K562 (cell line): ENCODE measurements around the gene SLC39A7. TPM values are rescaled to one million over a fixed set of nuclear protein-coding genes. Genes with fewer than 3 reads are reported as not detected.

Experiments
- CBFA2T2 ChIP-seq: fragments of 450-650 bp; conservative IDR thresholded peaks from 2 replicates; pipeline ENCODE4 v1.6.1; 2017; ENCODE audit warnings: mild to moderate bottlenecking
- CBFB ChIP-seq: sonication (generic); formaldehyde crosslinking; IDR thresholded peaks from 2 replicates; pipeline ENCODE4 v1.4.0; 2020; ENCODE audit warnings: mild to moderate bottlenecking, missing genetic modification reagents
- ETV1 ChIP-seq: fragments of 450-650 bp; conservative IDR thresholded peaks from 2 replicates; pipeline ENCODE4 v1.6.1; 2016; ENCODE audit warnings: missing genetic modification characterization, control low read depth, low read depth, missing compliant biosample characterization
- GABPB1 ChIP-seq: sonication (generic); formaldehyde crosslinking; IDR thresholded peaks from 2 replicates; pipeline ENCODE4 v1.8.0; 2022; ENCODE audit warnings: mild to moderate bottlenecking, missing genetic modification reagents
- HLTF ChIP-seq: fragments of 450-650 bp; IDR thresholded peaks from 2 replicates; pipeline ENCODE4 v1.6.1; 2016
- HOXB6 ChIP-seq: fragments of 250-450 bp; sonication (Bioruptor Pico); IDR thresholded peaks from 2 replicates; pipeline ENCODE4 v1.5.1; 2022; ENCODE audit warnings: mild to moderate bottlenecking, borderline replicate concordance
- NFRKB ChIP-seq: fragments of 450-650 bp; IDR thresholded peaks from 2 replicates; pipeline ENCODE4 v1.6.1; 2016; ENCODE audit warnings: low read depth
- NR2F6 ChIP-seq: fragments of 450-650 bp; formaldehyde crosslinking; IDR thresholded peaks from 2 replicates; pipeline ENCODE4 v1.4.0; 2020; ENCODE audit warnings: mild to moderate bottlenecking
- PHF20 ChIP-seq: fragments of 450-650 bp; IDR thresholded peaks from 2 replicates; pipeline ENCODE4 v1.6.1; 2018; ENCODE audit not compliant: partially characterized antibody
- PTTG1 ChIP-seq: fragments of 450-650 bp; IDR thresholded peaks from 2 replicates; pipeline ENCODE4 v1.6.1; 2016; ENCODE audit warnings: low read depth, mild to moderate bottlenecking, missing genetic modification characterization, missing compliant biosample characterization
- SRSF3 ChIP-seq: fragments of 200-400 bp; formaldehyde crosslinking; IDR thresholded peaks from 2 replicates; pipeline ENCODE4 v1.6.1; 2016; ENCODE audit warnings: mild to moderate bottlenecking, low read length, moderate library complexity; ENCODE audit not compliant: insufficient read depth
- TFAM ChIP-seq: fragments of 250-450 bp; sonication (Bioruptor Pico); conservative IDR thresholded peaks from 2 replicates; pipeline ENCODE4 v1.5.0; 2021; ENCODE audit warnings: mild to moderate bottlenecking, moderate library complexity
- TSC22D4 ChIP-seq: fragments of 450-650 bp; IDR thresholded peaks from 2 replicates; pipeline ENCODE4 v1.6.1; 2016; ENCODE audit warnings: missing genetic modification characterization, missing biosample characterization, control low read depth
- polyA plus RNA-seq, 8 experiments: library from polyadenylated mRNA; depleted of rRNA in 4 of 8; stranded (reverse) in 5 of 8; unstranded in 3 of 8; fragments of >200 nt; fragmentation: Nextera tagmentation in 2 of 8; fragmentation: Illumina TruSeq in 1 of 8; extraction: Ambion mirVana in 2 of 8; extraction: Trizol in 1 of 8; gene quantifications; 2 replicates each; pipeline versions ENCODE4 v1.2.1 to v1.2.3, GENCODE V29; 2011 to 2014; ENCODE audit warnings: inconsistent platforms in 1 of 8, missing spikeins in 1 of 8
- total RNA-seq, 7 experiments: library from RNA; depleted of rRNA in 6 of 7; stranded (reverse); fragments of >200 nt in 6 of 7; fragmentation: Illumina TruSeq in 2 of 7; extraction: Trizol in 2 of 7; gene quantifications; 2 replicates each; pipeline versions ENCODE4 v1.2.1 to v1.2.3, GENCODE V29; 2011 to 2021; ENCODE audit warnings: low replicate concordance in 1 of 7
- TF ChIP-seq, protein P1 (sequence below): IDR thresholded peaks from 2 replicates; pipeline ENCODE4 v1.6.1; 2011; ENCODE audit not compliant: insufficient read length; ENCODE audit errors: extremely low read depth
- TF ChIP-seq, protein P2 (sequence below): fragments of 250-450 bp; sonication (Bioruptor Pico); IDR thresholded peaks from 2 replicates; pipeline ENCODE4 v1.5.0; 2020; ENCODE audit warnings: mild to moderate bottlenecking, borderline replicate concordance
- TF ChIP-seq, protein P3 (sequence below), 3 experiments: fragments of 200-800 bp in 1 of 3; sonication (Bioruptor generic) in 1 of 3; sonication (generic) in 1 of 3; formaldehyde crosslinking in 1 of 3; IDR thresholded peaks; 2 replicates each; pipeline versions ENCODE4 v1.6.1 to v1.8.0; 2016 to 2022; ENCODE audit warnings: mild to moderate bottlenecking in 2 of 3, missing compliant biosample characterization in 2 of 3, missing genetic modification characterization in 2 of 3, missing genetic modification reagents in 1 of 3
- TF ChIP-seq, protein P4 (sequence below): sonication (generic); formaldehyde crosslinking; IDR thresholded peaks from 2 replicates; pipeline ENCODE4 v1.8.0; 2022; ENCODE audit warnings: mild to moderate bottlenecking, missing genetic modification reagents
- TF ChIP-seq, protein P5 (sequence below): fragments of 450-650 bp; conservative IDR thresholded peaks from 2 replicates; pipeline ENCODE4 v1.6.1; 2016; ENCODE audit warnings: missing genetic modification characterization, low read depth, mild to moderate bottlenecking, missing compliant biosample characterization, moderate library complexity
- TF ChIP-seq, protein P6 (sequence below): fragments of 450-650 bp; IDR thresholded peaks from 2 replicates; pipeline ENCODE4 v1.7.0; 2016; ENCODE audit warnings: borderline replicate concordance

The SLC39A7 gene
- total and polyA plus RNA-seq, 9 of the 15 experiments (the other 6 are each of a cell fraction or from before 2014, with no cell fraction given) = 21.7 to 169 (median 121) TPM

DNA sequence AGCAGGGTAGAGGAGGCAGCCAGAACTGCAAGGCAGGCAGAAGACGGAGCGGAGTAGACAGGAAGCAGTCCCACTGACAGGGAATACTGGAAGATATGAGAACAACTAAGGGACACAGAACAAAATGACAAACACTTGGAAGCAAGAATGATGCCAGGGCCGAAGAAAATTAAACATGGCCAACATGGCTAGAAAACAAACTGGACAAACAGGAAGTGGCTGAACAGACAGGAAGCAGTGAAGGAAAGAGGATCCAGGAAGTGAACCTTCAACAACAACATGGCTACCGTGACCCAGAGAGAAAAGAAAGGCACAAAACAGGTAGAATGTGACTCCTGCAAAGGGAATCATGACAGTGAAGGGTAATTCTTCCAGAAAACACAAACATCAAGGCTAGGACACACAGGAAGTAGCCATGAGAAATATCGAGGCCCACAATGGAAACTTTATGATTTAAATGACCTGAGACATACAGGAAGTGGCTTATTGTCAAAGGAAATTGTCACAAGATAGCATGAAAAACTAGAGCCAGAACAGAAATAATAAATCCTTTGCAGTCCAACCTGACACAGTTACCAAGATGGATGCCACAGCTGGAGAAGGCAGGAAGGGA lies 17.5 kb upstream of the SLC39A7 start (continued):
- TF ChIP-seq, protein P1, sequence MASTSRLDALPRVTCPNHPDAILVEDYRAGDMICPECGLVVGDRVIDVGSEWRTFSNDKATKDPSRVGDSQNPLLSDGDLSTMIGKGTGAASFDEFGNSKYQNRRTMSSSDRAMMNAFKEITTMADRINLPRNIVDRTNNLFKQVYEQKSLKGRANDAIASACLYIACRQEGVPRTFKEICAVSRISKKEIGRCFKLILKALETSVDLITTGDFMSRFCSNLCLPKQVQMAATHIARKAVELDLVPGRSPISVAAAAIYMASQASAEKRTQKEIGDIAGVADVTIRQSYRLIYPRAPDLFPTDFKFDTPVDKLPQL = no peak
- TF ChIP-seq HOXB6 (CRISPR knock-in tag) = no peak
- TF ChIP-seq, protein P2, sequence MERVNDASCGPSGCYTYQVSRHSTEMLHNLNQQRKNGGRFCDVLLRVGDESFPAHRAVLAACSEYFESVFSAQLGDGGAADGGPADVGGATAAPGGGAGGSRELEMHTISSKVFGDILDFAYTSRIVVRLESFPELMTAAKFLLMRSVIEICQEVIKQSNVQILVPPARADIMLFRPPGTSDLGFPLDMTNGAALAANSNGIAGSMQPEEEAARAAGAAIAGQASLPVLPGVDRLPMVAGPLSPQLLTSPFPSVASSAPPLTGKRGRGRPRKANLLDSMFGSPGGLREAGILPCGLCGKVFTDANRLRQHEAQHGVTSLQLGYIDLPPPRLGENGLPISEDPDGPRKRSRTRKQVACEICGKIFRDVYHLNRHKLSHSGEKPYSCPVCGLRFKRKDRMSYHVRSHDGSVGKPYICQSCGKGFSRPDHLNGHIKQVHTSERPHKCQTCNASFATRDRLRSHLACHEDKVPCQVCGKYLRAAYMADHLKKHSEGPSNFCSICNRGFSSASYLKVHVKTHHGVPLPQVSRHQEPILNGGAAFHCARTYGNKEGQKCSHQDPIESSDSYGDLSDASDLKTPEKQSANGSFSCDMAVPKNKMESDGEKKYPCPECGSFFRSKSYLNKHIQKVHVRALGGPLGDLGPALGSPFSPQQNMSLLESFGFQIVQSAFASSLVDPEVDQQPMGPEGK (CRISPR knock-in tag) = no peak
- TF ChIP-seq NR2F6 (CRISPR knock-in tag) = no peak
- TF ChIP-seq HLTF = no peak
- TF ChIP-seq, protein P3, sequence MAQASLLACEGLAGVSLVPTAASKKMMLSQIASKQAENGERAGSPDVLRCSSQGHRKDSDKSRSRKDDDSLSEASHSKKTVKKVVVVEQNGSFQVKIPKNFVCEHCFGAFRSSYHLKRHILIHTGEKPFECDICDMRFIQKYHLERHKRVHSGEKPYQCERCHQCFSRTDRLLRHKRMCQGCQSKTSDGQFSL (CRISPR knock-in tag; IDR thresholded peaks at IDR 0.05) = no peak
- TF ChIP-seq, protein P3 (tag; IDR thresholded peaks at IDR 0.05) = no peak
- TF ChIP-seq, protein P4, sequence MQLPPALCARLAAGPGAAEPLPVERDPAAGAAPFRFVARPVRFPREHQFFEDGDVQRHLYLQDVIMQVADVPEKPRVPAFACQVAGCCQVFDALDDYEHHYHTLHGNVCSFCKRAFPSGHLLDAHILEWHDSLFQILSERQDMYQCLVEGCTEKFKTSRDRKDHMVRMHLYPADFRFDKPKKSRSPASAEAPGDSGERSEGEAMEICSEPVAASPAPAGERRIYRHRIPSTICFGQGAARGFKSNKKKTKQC (CRISPR knock-in tag) = no peak
- TF ChIP-seq PTTG1 (tag) = peak; percentile 20; the same call in 1 of the 2 replicates
- TF ChIP-seq SRSF3 = no peak
- TF ChIP-seq ETV1 (tag) = peak; percentile 48
- TF ChIP-seq, protein P5, sequence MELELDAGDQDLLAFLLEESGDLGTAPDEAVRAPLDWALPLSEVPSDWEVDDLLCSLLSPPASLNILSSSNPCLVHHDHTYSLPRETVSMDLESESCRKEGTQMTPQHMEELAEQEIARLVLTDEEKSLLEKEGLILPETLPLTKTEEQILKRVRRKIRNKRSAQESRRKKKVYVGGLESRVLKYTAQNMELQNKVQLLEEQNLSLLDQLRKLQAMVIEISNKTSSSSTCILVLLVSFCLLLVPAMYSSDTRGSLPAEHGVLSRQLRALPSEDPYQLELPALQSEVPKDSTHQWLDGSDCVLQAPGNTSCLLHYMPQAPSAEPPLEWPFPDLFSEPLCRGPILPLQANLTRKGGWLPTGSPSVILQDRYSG (tag) = 0 out of 2 replicates have a peak, but pooled peaks have one; percentile 69
- peak; percentile 62; the same call in 1 of the 2 replicates for TF ChIP-seq CBFB (CRISPR knock-in tag)
- TF ChIP-seq, protein P6, sequence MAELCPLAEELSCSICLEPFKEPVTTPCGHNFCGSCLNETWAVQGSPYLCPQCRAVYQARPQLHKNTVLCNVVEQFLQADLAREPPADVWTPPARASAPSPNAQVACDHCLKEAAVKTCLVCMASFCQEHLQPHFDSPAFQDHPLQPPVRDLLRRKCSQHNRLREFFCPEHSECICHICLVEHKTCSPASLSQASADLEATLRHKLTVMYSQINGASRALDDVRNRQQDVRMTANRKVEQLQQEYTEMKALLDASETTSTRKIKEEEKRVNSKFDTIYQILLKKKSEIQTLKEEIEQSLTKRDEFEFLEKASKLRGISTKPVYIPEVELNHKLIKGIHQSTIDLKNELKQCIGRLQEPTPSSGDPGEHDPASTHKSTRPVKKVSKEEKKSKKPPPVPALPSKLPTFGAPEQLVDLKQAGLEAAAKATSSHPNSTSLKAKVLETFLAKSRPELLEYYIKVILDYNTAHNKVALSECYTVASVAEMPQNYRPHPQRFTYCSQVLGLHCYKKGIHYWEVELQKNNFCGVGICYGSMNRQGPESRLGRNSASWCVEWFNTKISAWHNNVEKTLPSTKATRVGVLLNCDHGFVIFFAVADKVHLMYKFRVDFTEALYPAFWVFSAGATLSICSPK = no peak
- TF ChIP-seq TSC22D4 (tag) = no peak
- TF ChIP-seq GABPB1 = peak; percentile 73; the same call in 1 of the 2 replicates
- TF ChIP-seq CBFA2T2 = no peak
- no peak for TF ChIP-seq TFAM (CRISPR knock-in tag)
- TF ChIP-seq PHF20 = peak; percentile 79
- TF ChIP-seq NFRKB = peak; percentile 90
